HG03280 (cell line): ENCODE results near the gene SINHCAF.
A peak's percentile ranks its signal among the peaks of the same experiment; 100 is the strongest.
"Not testable (repeated sequence)": the region's sequence is repeated elsewhere in the genome, so short reads cannot be mapped to it uniquely, and the experiment has no call there.

ENCODE experiments used
- ATAC-seq: cut with Tn5 transposase; IDR thresholded peaks from one replicate; pipeline ENCODE4 v1.9.1; 2021; ENCODE audit warnings: mild to moderate bottlenecking, moderate library complexity; ENCODE audit not compliant: unreplicated experiment

SINHCAF gene

GRCh38 chr12:31325877-31326631 is at the start of gene SINHCAF:
Gene SINHCAF, minus strand, starts transcription at chr12:31326150. Its CDS starts 27,946 bp downstream, at chr12:31298204.
- ATAC-seq, result peak; percentile 52

GRCh38 chr12:31375422-31375821 is 49.5 kb upstream of the SINHCAF start:
- not testable (repeated sequence) for ATAC-seq

- no peak for ATAC-seq
These were observed 45.3 kb upstream of the SINHCAF start for GRCh38 chr12:31371256-31371620.

- ATAC-seq, result no peak
These were observed 44.7 kb upstream of the SINHCAF start for GRCh38 chr12:31370531-31371255.

GRCh38 chr12:31369712-31370521 is 44.0 kb upstream of the SINHCAF start:
- no peak for ATAC-seq

- no peak for ATAC-seq
These were observed 42.9 kb upstream of the SINHCAF start for GRCh38 chr12:31368666-31369361.

GRCh38 chr12:31366104-31366621 is 40.2 kb upstream of the SINHCAF start:
- ATAC-seq, result no peak

- ATAC-seq, result no peak
These were observed 37.9 kb upstream of the SINHCAF start for GRCh38 chr12:31363831-31364230.

GRCh38 chr12:31363416-31363809 is 37.5 kb upstream of the SINHCAF start:
- ATAC-seq, result no peak

- ATAC-seq, result peak; percentile 67
These were observed 36.9 kb upstream of the SINHCAF start for GRCh38 chr12:31362759-31363415.

GRCh38 chr12:31362115-31362758 is 36.3 kb upstream of the SINHCAF start:
- peak; percentile 49 for ATAC-seq

GRCh38 chr12:31361730-31362114 is 35.8 kb upstream of the SINHCAF start:
- ATAC-seq, result no peak

GRCh38 chr12:31355747-31356107 is 29.8 kb upstream of the SINHCAF start:
- ATAC-seq, result no peak

GRCh38 chr12:31353750-31354708 is 28.1 kb upstream of the SINHCAF start:
- no peak for ATAC-seq

- ATAC-seq, result no peak
These were observed 20.3 kb upstream of the SINHCAF start for GRCh38 chr12:31346267-31346666.

- no peak for ATAC-seq
These were observed 17.2 kb upstream of the SINHCAF start for GRCh38 chr12:31343139-31343538.

GRCh38 chr12:31342286-31342685 is 16.3 kb upstream of the SINHCAF start:
- ATAC-seq, result no peak

- ATAC-seq, result no peak
These were observed 14.1 kb upstream of the SINHCAF start for GRCh38 chr12:31339831-31340622.
